ENCODE data around the gene KCTD17. TPM values are rescaled to one million over a fixed set of nuclear protein-coding genes. Genes with fewer than 3 reads are reported as not detected.

KCTD17 gene
- total and polyA plus RNA-seq, 2 of the 4 experiments (the other 2 are of a cell fraction) = 28.3 to 37.3 TPM

DNA sequence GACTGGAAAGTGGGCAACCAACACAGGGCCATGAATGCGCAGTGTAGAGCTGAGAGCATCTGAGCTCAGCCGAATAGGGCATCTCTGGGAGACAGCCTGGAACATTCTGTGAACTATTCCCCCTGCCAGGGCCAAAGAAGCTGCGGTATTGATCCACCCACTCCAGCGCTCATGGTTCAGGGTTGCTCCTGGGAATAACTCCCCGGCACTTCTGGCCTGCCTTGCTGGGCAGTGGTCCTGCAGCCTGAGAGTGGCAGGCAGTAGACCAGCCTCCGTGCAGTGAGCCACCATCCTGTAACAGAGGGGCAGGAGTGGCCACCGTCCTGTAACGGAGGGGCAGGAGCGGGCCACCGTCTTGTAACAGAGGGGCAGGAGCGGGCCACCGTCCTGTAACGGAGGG, 45.8 kb downstream of the KCTD17 start:
- H2AK9ac ChIP-seq (replicated peaks; ENCODE audit: low read depth, low read length, poor library complexity) = no peak overlapping the region
- no peak overlapping the region for H3K4me3 ChIP-seq (ENCODE audit: insufficient read depth, low read depth, low read length)
- in situ Hi-C loops (cut with MboI; ENCODE audit: low sequenced_read_pairs) = no loop called here

More for the DNA sequence above, 45.8 kb downstream of the KCTD17 start:
- Histone ChIP-seq H3K14ac (replicated peaks; ENCODE audit: low read depth, low read length) (no peak overlapping the region), H2AK5ac (ENCODE audit: low read depth, low read length) (no peak overlapping the region), H3K36me3 (ENCODE audit: control insufficient read depth, insufficient read depth, low read length) (no peaks in the 10 kb centered on the region), H3K18ac (ENCODE audit: low read depth, low read length) (no peak overlapping the region), H2BK20ac (ENCODE audit: low read depth, low read length) (no peak overlapping the region), H3K27me3 (ENCODE audit: control insufficient read depth, insufficient read depth, low read length) (peaks cover 72% of the 10 kb centered on the region), H4K8ac (ENCODE audit: low read depth in 2 of 2, low read length in 2 of 2) (no peak overlapping the region), H3K9me1 (ENCODE audit: insufficient read depth, low read length) (no peaks in the 10 kb centered on the region), H3K4ac (ENCODE audit: low read depth, low read length) (no peak overlapping the region), H3K79me1 (ENCODE audit: low read depth in 1 of 2, low read length in 2 of 2) (no peaks in the 10 kb centered on the region), H3K56ac (ENCODE audit: extremely low read depth, insufficient read depth, low read length) (no peak overlapping the region), H2AFZ (replicated peaks; ENCODE audit: low read length, poor library complexity) (no peak overlapping the region), H3K27ac (ENCODE audit: insufficient read depth, low read length) (no peak overlapping the region), H3K23ac (ENCODE audit: low read depth, low read length) (no peak overlapping the region), H2BK15ac (ENCODE audit: low read depth, low read length) (no peak overlapping the region), H3K4me2 (ENCODE audit: low read depth, low read length) (no peak overlapping the region), H4K5ac (ENCODE audit: low read depth, low read length) (no peak overlapping the region), H2BK120ac (ENCODE audit: low read depth, low read length) (no peak overlapping the region), H4K91ac (ENCODE audit: insufficient read depth, low read depth, low read length) (no peak overlapping the region), H3K4me1 (ENCODE audit: control insufficient read depth, insufficient read depth, low read length) (no peaks in the 10 kb centered on the region), H3K9ac (ENCODE audit: low read depth, low read length) (no peak overlapping the region), H3K9me3 (ENCODE audit: control insufficient read depth, insufficient read depth, low read length) (no peaks in the 10 kb centered on the region), H2BK5ac (ENCODE audit: low read depth, low read length, poor library complexity, severe bottlenecking) (no peak overlapping the region), H4K20me1 (ENCODE audit: insufficient read depth, low read length) (no peaks in the 10 kb centered on the region)
- ATAC-seq (ENCODE audit: low read depth) = no peak
- ChIA-PET CTCF (no interaction called here), POLR2A (ENCODE audit: unreplicated experiment) (no interaction called here)
- DNase-seq = no peak
- BruUV-seq (replicated peaks) = no TSS peak
- TF ChIP-seq CEBPB (IDR thresholded peaks at IDR 0.05; ENCODE audit: low read depth, low read length) (no peak), RFX5 (IDR thresholded peaks at IDR 0.05; ENCODE audit: low read depth, low read length) (no peak), BHLHE40 (IDR thresholded peaks at IDR 0.05; ENCODE audit: low read depth, low read length) (no peak)
- intact Hi-C loops (cut with micrococcal nuclease) (no loop called here), dilution Hi-C loops (cut with HindIII; ENCODE audit: low sequenced_read_pairs, unreplicated experiment) (no loop called here)
- 78% methylated on average over 5 of the region's 13 CpGs; no CpG with 5 or more reads in 1 of the 2 experiments for WGBS, 2 experiments (ENCODE audit: extremely low coverage in 2 of 2, insufficient read length in 1 of 2)

Data from IMR-90 (cell line).